ENCODE measurements around the gene TUT4. TPM values are rescaled to one million over a fixed set of nuclear protein-coding genes. Genes with fewer than 3 reads are reported as not detected.

Gene TUT4
- total RNA-seq, 1 donor from 2014 or later = 103 TPM

DNA sequence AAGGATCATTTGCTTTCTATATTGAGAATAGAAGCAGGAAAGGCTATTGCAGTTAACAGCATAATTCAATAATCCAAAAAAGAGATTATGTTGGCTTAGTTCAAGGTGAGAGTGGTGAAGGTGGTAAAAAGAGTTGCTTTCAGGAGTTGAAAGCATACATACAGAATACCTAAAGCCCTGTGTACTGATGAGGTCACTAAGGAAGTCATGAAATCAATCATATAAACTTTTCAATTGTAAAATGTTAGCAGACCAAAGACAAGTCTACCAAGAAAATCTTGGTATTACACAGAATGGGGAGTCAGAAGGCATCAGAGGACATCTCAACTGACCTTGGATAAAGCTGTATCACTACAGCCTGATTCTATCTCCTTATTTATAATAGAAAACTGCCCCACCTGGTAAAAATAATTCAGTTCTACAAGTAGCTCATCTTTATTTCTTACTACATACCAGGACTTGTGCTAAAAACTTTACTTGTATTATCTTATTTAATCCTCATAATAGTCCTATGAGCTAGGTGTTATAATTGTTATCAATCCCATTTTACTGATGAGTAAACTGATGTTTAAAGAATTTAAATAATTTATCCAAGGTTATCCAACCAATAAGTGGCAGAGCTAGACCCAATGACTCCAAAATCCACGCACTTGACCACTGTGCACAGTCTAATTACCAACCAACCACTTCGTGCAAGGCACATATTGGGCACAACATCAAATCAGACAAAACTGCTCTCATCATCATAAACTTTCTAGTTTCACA is 40.9 kb downstream of the TUT4 start:
- peaks cover 0 to 6% (median 0%) of the 10 kb centered on the region in 3 donors for H3K4me1 ChIP-seq (ENCODE audit: control insufficient read depth in 3 of 3, insufficient read depth in 3 of 3, low read length in 3 of 3)
- H3K9me3 ChIP-seq (ENCODE audit: control insufficient read depth in 3 of 3, low read length in 3 of 3) = no peaks in the 10 kb centered on the region
- H3K9ac ChIP-seq (ENCODE audit: low read depth in 1 of 3, low read length in 3 of 3) = peak overlapping the region in 1 of 3 donors; percentile 51
- no peak overlapping the region for H3K4me3 ChIP-seq (ENCODE audit: low read length in 3 of 3)
- no peaks in the 10 kb centered on the region for H3K27me3 ChIP-seq (ENCODE audit: control insufficient read depth in 3 of 3, insufficient read depth in 3 of 3, low read length in 3 of 3)
- H3K36me3 ChIP-seq (ENCODE audit: control insufficient read depth in 3 of 3, insufficient read depth in 3 of 3, low read length in 3 of 3) = peaks cover 0 to 10% (median 6%) of the 10 kb centered on the region in 3 donors
- H3K27ac ChIP-seq (ENCODE audit: low read depth, low read length) = no peak overlapping the region

DNA sequence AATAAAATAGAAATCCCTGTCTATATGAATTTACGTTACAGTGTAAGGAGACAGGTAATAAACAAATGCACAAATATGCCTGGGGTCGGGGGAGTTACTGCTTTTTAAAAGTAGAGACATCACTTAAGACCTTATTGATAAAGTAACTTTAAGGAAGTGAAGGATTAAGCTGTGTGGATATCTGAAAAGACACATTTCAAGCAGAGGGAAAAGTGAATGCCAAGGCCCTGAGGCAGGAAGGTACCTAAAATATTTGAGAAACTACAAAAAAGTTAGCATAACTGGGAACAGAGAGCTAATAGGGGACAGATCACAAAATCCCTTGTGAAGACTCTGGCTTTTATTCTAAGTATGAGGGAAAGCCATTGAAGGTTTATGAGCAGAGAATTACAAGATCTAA is 41.5 kb downstream of the TUT4 start:
- Histone ChIP-seq H3K27ac (ENCODE audit: low read depth, low read length) (no peak overlapping the region), H3K27me3 (ENCODE audit: control insufficient read depth in 3 of 3, insufficient read depth in 3 of 3, low read length in 3 of 3) (no peaks in the 10 kb centered on the region), H3K36me3 (ENCODE audit: control insufficient read depth in 3 of 3, insufficient read depth in 3 of 3, low read length in 3 of 3) (peaks cover 0 to 10% (median 6%) of the 10 kb centered on the region in 3 donors), H3K4me1 (ENCODE audit: control insufficient read depth in 3 of 3, insufficient read depth in 3 of 3, low read length in 3 of 3) (peaks cover 0 to 6% (median 0%) of the 10 kb centered on the region in 3 donors), H3K4me3 (ENCODE audit: low read length in 3 of 3) (no peak overlapping the region), H3K9ac (ENCODE audit: low read depth in 1 of 3, low read length in 3 of 3) (peak overlapping the region in 1 of 3 donors; percentile 51), H3K9me3 (ENCODE audit: control insufficient read depth in 3 of 3, low read length in 3 of 3) (no peaks in the 10 kb centered on the region)

DNA sequence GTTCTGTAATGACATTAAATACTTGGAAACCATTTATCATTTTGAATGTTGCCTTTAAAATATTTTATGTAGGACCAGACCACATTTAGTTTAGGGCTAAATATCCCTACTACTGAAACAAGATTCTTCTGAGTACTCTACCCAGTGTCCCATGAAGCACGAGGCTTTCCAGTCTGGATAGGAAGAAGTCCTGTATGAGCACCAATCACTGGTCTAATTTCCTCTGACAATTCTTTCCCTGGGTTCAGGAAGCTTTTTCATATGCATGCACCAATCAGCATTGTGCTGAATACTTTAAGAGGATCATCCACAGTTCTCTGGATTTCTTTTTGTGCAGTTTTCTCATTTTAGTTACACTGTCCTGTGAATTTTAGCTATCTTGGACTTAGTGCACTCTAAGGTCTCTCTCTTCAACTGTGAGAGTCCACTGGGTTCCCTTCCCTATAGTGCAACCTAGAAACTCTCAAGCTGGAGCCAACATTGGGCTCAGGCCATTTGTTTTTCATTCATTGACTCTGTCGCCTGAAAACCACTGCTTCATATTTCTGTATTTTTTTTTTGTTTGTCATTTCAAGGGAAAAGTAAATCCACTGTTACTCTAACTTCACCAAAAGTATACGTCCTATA is 45.9 kb downstream of the TUT4 start:
- H3K36me3 ChIP-seq (ENCODE audit: control insufficient read depth in 3 of 3, insufficient read depth in 3 of 3, low read length in 3 of 3) = peaks cover 0 to 16% (median 0%) of the 10 kb centered on the region in 3 donors
- no peak overlapping the region for H3K9ac ChIP-seq (ENCODE audit: low read depth in 1 of 3, low read length in 3 of 3)
- no peaks in the 10 kb centered on the region for H3K27me3 ChIP-seq (ENCODE audit: control insufficient read depth in 3 of 3, insufficient read depth in 3 of 3, low read length in 3 of 3)
- H3K9me3 ChIP-seq (ENCODE audit: control insufficient read depth in 3 of 3, low read length in 3 of 3) = no peaks in the 10 kb centered on the region
- no peak overlapping the region for H3K27ac ChIP-seq (ENCODE audit: low read depth, low read length)
- no peak overlapping the region for H3K4me3 ChIP-seq (ENCODE audit: low read length in 3 of 3)
- H3K4me1 ChIP-seq (ENCODE audit: control insufficient read depth in 3 of 3, insufficient read depth in 3 of 3, low read length in 3 of 3) = peaks cover 0 to 6% (median 0%) of the 10 kb centered on the region in 3 donors

DNA sequence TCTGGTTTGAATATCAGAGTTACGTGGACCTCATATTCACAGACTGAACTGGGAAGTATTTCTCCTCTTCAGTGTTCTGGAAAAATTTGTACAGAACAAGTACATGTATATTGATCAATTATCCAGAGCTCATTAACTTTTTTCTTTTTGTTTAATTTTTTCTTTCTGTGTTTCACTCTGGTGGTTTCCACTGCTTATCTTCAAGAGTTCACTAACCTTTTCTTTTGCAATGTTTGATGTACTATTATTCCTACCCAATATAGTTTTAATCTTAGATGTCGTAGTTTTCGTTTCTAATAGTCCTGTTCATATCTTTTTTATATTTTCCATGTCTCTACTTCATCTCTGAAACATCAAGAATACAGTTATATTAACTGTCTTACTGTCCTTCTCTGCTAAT is 46.5 kb downstream of the TUT4 start:
- Histone ChIP-seq H3K4me3 (ENCODE audit: low read length in 3 of 3) (no peak overlapping the region), H3K4me1 (ENCODE audit: control insufficient read depth in 3 of 3, insufficient read depth in 3 of 3, low read length in 3 of 3) (peaks cover 0 to 5% (median 0%) of the 10 kb centered on the region in 3 donors), H3K9me3 (ENCODE audit: control insufficient read depth in 3 of 3, low read length in 3 of 3) (no peaks in the 10 kb centered on the region), H3K27me3 (ENCODE audit: control insufficient read depth in 3 of 3, insufficient read depth in 3 of 3, low read length in 3 of 3) (no peaks in the 10 kb centered on the region), H3K27ac (ENCODE audit: low read depth, low read length) (no peak overlapping the region), H3K36me3 (ENCODE audit: control insufficient read depth in 3 of 3, insufficient read depth in 3 of 3, low read length in 3 of 3) (peaks cover 0 to 16% (median 3%) of the 10 kb centered on the region in 3 donors), H3K9ac (ENCODE audit: low read depth in 1 of 3, low read length in 3 of 3) (no peak overlapping the region)

DNA sequence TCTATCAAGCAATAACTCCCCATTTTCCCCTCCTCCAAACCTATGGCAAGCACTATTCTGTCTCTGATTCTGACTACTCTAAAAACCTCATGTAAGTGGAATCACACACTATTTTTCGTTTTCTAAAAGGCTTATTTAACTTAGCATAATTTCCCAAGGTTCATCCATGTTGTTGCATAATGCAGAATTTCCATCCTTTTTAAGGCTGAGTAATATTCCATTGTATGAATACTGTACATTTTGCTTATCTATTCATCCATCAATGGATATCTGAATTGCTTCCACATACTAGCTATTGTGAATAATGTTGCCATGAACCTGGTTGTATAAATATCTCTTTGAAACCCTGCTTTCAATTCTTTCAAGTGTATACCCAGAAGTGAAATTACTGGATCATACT is 48.2 kb downstream of the TUT4 start:
- no peak overlapping the region for H3K27ac ChIP-seq (ENCODE audit: low read depth, low read length)
- no peak overlapping the region for H3K9ac ChIP-seq (ENCODE audit: low read depth in 1 of 3, low read length in 3 of 3)
- H3K36me3 ChIP-seq (ENCODE audit: control insufficient read depth in 3 of 3, insufficient read depth in 3 of 3, low read length in 3 of 3) = peaks cover 0 to 11% (median 3%) of the 10 kb centered on the region in 3 donors
- no peaks in the 10 kb centered on the region for H3K27me3 ChIP-seq (ENCODE audit: control insufficient read depth in 3 of 3, insufficient read depth in 3 of 3, low read length in 3 of 3)
- no peaks in the 10 kb centered on the region for H3K9me3 ChIP-seq (ENCODE audit: control insufficient read depth in 3 of 3, low read length in 3 of 3)
- no peak overlapping the region for H3K4me3 ChIP-seq (ENCODE audit: low read length in 3 of 3)
- H3K4me1 ChIP-seq (ENCODE audit: control insufficient read depth in 3 of 3, insufficient read depth in 3 of 3, low read length in 3 of 3) = no peaks in the 10 kb centered on the region

DNA sequence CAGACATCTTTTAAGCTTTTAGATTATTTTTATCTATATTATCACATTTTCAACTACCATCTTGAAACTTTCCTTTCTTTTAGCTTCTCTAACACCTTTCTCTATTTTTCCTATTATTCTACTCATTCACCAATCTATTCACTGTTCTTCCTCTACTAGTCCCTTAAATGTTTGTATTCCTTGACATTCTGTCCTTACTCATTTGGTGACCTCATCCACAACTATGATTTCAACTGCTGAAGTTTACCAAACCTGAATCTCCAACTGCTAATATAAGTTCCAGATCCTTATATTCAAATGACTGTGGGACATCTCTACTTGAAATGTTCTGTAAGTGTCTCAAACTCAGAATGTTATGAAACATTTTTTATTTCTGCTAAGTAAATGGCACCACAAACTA is 49.2 kb downstream of the TUT4 start:
- Histone ChIP-seq H3K4me1 (ENCODE audit: control insufficient read depth in 3 of 3, insufficient read depth in 3 of 3, low read length in 3 of 3) (no peaks in the 10 kb centered on the region), H3K27ac (ENCODE audit: low read depth, low read length) (no peak overlapping the region), H3K9ac (ENCODE audit: low read depth in 1 of 3, low read length in 3 of 3) (no peak overlapping the region), H3K4me3 (ENCODE audit: low read length in 3 of 3) (no peak overlapping the region), H3K36me3 (ENCODE audit: control insufficient read depth in 3 of 3, insufficient read depth in 3 of 3, low read length in 3 of 3) (peaks cover 0 to 15% (median 3%) of the 10 kb centered on the region in 3 donors), H3K27me3 (ENCODE audit: control insufficient read depth in 3 of 3, insufficient read depth in 3 of 3, low read length in 3 of 3) (no peaks in the 10 kb centered on the region), H3K9me3 (ENCODE audit: control insufficient read depth in 3 of 3, low read length in 3 of 3) (no peaks in the 10 kb centered on the region)

DNA sequence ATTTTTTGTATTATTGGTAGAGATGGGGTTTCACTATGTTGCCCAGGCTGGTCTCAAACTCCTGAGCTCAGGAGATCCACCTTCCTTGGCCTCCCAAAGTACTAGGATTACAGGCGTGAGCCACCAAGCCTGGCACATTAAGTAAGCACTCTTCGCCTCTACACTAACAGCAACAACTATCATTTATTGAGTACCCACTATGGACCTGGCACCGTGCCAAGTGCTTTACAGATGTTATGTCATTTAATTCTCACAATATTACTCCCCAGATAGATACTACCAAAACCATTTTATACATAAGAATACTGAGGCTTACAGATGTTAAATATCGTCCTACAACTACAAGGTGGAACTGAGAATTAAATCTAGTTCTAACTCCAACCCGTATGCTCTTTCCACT is 50.1 kb downstream of the TUT4 start:
- Histone ChIP-seq H3K27me3 (ENCODE audit: control insufficient read depth in 3 of 3, insufficient read depth in 3 of 3, low read length in 3 of 3) (no peaks in the 10 kb centered on the region), H3K9me3 (ENCODE audit: control insufficient read depth in 3 of 3, low read length in 3 of 3) (no peaks in the 10 kb centered on the region), H3K27ac (ENCODE audit: low read depth, low read length) (no peak overlapping the region), H3K4me1 (ENCODE audit: control insufficient read depth in 3 of 3, insufficient read depth in 3 of 3, low read length in 3 of 3) (no peaks in the 10 kb centered on the region), H3K36me3 (ENCODE audit: control insufficient read depth in 3 of 3, insufficient read depth in 3 of 3, low read length in 3 of 3) (peaks cover 0 to 15% (median 3%) of the 10 kb centered on the region in 3 donors), H3K9ac (ENCODE audit: low read depth in 1 of 3, low read length in 3 of 3) (no peak overlapping the region), H3K4me3 (ENCODE audit: low read length in 3 of 3) (no peak overlapping the region)

DNA sequence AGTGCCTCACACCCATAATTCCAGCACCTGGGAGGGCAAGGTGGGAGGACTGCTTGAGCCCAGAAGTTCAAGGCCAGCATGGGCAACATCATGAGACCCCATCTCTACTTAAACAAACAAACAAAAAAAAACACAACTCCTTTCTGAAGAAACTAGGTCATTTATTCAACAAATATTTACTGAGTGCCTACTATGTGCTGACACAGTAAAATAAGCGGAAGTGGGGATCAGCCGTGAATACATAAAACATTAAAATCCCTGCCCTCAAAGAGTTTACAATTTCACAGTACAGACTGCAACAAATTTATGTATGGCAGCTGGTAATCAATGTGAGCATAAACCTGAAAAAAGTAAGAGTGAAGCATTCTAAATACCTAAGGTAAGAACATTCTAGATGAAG is 65.3 kb downstream of the TUT4 start:
- Histone ChIP-seq H3K9ac (ENCODE audit: low read depth in 1 of 3, low read length in 3 of 3) (no peak overlapping the region), H3K4me3 (ENCODE audit: low read length in 3 of 3) (no peak overlapping the region), H3K4me1 (ENCODE audit: control insufficient read depth in 3 of 3, insufficient read depth in 3 of 3, low read length in 3 of 3) (no peaks in the 10 kb centered on the region), H3K36me3 (ENCODE audit: control insufficient read depth in 3 of 3, insufficient read depth in 3 of 3, low read length in 3 of 3) (peaks cover 2 to 8% (median 8%) of the 10 kb centered on the region in 3 donors), H3K27ac (ENCODE audit: low read depth, low read length) (no peak overlapping the region), H3K27me3 (ENCODE audit: control insufficient read depth in 3 of 3, insufficient read depth in 3 of 3, low read length in 3 of 3) (no peaks in the 10 kb centered on the region), H3K9me3 (ENCODE audit: control insufficient read depth in 3 of 3, low read length in 3 of 3) (no peaks in the 10 kb centered on the region)

DNA sequence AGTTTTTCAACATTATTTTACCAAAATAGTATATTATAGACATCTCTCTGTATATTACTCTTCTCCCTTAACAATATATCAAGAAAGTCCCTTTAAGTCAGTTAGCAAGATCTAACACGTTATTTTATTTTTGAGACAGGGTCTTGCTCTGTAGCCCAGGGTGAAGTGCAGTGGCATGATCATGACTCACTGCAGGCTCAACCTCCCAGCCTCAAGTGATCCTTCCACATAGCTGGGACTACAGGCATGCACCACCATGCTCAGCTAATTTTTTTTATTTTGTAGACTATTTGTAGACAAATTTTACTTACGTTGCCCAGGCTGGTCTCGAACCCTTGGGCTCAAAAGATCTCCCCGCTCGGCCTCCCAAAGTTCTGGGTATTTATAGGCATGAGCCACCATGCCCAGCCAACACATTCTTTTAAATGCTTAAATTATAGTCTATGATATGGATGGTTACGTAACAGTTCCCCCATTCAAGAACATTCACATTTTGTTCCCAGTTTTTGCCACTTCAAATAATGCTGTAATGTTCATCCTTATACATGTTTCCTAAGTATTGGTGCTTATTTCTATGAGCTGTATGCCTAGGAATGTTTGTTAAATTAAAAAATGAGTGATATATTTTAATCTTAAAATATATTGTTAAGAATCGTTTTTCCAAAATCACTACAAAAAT is 70.4 kb downstream of the TUT4 start:
- no peaks in the 10 kb centered on the region for H3K4me1 ChIP-seq (ENCODE audit: control insufficient read depth in 3 of 3, insufficient read depth in 3 of 3, low read length in 3 of 3)
- H3K9me3 ChIP-seq (ENCODE audit: control insufficient read depth in 3 of 3, low read length in 3 of 3) = no peaks in the 10 kb centered on the region
- no peaks in the 10 kb centered on the region for H3K27me3 ChIP-seq (ENCODE audit: control insufficient read depth in 3 of 3, insufficient read depth in 3 of 3, low read length in 3 of 3)
- H3K36me3 ChIP-seq (ENCODE audit: control insufficient read depth in 3 of 3, insufficient read depth in 3 of 3, low read length in 3 of 3) = peaks cover under 1 to 11% (median 2%) of the 10 kb centered on the region in 3 donors
- H3K4me3 ChIP-seq (ENCODE audit: low read length in 3 of 3) = no peak overlapping the region
- H3K27ac ChIP-seq (ENCODE audit: low read depth, low read length) = no peak overlapping the region
- H3K9ac ChIP-seq (ENCODE audit: low read depth in 1 of 3, low read length in 3 of 3) = no peak overlapping the region

DNA sequence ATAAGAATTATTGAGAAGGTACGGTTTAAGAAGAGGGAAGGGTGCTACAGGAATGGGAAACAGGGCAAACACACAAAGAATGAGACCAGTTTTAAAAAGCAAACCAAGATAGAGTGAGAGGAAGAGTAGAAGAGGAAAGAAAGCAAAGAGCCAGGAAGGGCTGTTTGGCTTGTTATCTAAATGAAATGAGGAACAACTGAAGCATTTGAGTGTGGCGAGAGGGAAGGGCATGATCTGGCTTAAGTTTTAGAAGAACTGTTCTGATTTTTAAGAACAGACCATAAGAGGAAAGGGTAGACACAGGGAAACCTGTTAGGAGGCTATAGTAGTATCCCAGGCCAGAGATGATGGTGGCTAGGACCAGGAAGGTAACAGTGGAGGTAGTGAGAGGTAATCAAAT is 73.8 kb downstream of the TUT4 start:
- peaks cover 0 to 30% (median 0%) of the 10 kb centered on the region in 3 donors for H3K36me3 ChIP-seq (ENCODE audit: control insufficient read depth in 3 of 3, insufficient read depth in 3 of 3, low read length in 3 of 3)
- no peaks in the 10 kb centered on the region for H3K9me3 ChIP-seq (ENCODE audit: control insufficient read depth in 3 of 3, low read length in 3 of 3)
- H3K9ac ChIP-seq (ENCODE audit: low read depth in 1 of 3, low read length in 3 of 3) = no peak overlapping the region

More for the DNA sequence above, 73.8 kb downstream of the TUT4 start:
- no peaks in the 10 kb centered on the region for H3K4me1 ChIP-seq (ENCODE audit: control insufficient read depth in 3 of 3, insufficient read depth in 3 of 3, low read length in 3 of 3)
- no peak overlapping the region for H3K4me3 ChIP-seq (ENCODE audit: low read length in 3 of 3)
- no peak overlapping the region for H3K27ac ChIP-seq (ENCODE audit: low read depth, low read length)
- H3K27me3 ChIP-seq (ENCODE audit: control insufficient read depth in 3 of 3, insufficient read depth in 3 of 3, low read length in 3 of 3) = no peaks in the 10 kb centered on the region
